Neuronal stem cell (in vitro differentiated cells): Measurements from ENCODE around the gene HSPG2.

Experiments used
- DNase-seq: peaks from one replicate; pipeline ENCODE4 v3.0.0-alpha.2; 2013; ENCODE audit warnings: low spot score
- H2AFZ ChIP-seq: one replicate; pipeline ENCODE4 v1.6.1; 2013; ENCODE audit warnings: mild to moderate bottlenecking, low read length, inconsistent platforms
- H2AK5ac ChIP-seq: 2 replicates; pipeline ENCODE4 v1.6.1; 2013; ENCODE audit warnings: low read depth, mild to moderate bottlenecking, inconsistent platforms, low read length, moderate library complexity, mixed read lengths
- H2BK120ac ChIP-seq: 2 replicates; pipeline ENCODE4 v1.6.1; 2013; ENCODE audit warnings: low read depth, mild to moderate bottlenecking, inconsistent platforms, low read length, moderate library complexity, mixed read lengths
- H2BK12ac ChIP-seq: one replicate; pipeline ENCODE4 v1.6.1; 2013; ENCODE audit warnings: low read length, inconsistent platforms
- H2BK15ac ChIP-seq: 2 replicates; pipeline ENCODE4 v1.6.1; 2013; ENCODE audit warnings: mild to moderate bottlenecking, low read length, inconsistent platforms, mixed read lengths
- H2BK5ac ChIP-seq: one replicate; pipeline ENCODE4 v1.6.1; 2013; ENCODE audit warnings: inconsistent platforms, mild to moderate bottlenecking, low read length, moderate library complexity
- H3K14ac ChIP-seq: one replicate; pipeline ENCODE4 v1.6.1; 2013; ENCODE audit warnings: low read length, inconsistent platforms
- H3K18ac ChIP-seq: 2 replicates; pipeline ENCODE4 v1.6.1; 2013; ENCODE audit warnings: low read length, inconsistent platforms
- H3K23ac ChIP-seq: 2 replicates; pipeline ENCODE4 v1.6.1; 2013; ENCODE audit warnings: low read depth, mild to moderate bottlenecking, mixed read lengths, low read length, inconsistent platforms; ENCODE audit not compliant: poor library complexity
- H3K27ac ChIP-seq: replicated peaks from 3 replicates; pipeline ENCODE4 v1.5.1; 2013; ENCODE audit warnings: low read length, inconsistent platforms
- H3K27me3 ChIP-seq, 3 experiments: 2 replicates each; pipeline ENCODE4 v1.6.1; 2013; ENCODE audit warnings: low read length in 3 of 3, mild to moderate bottlenecking in 2 of 3, inconsistent platforms in 1 of 3, low read depth in 1 of 3, mixed read lengths in 1 of 3, moderate library complexity in 1 of 3; ENCODE audit not compliant: control insufficient read depth in 3 of 3, insufficient read depth in 3 of 3
- H3K36me3 ChIP-seq, 2 donors: replicated peaks in 1 of 2; 2 replicates each; pipeline ENCODE4 v1.6.1; 2013; ENCODE audit warnings: low read length in 2 of 2; ENCODE audit not compliant: control insufficient read depth in 2 of 2, insufficient read depth in 2 of 2
- H3K4ac ChIP-seq: 2 replicates; pipeline ENCODE4 v1.6.1; 2013; ENCODE audit warnings: inconsistent platforms, mild to moderate bottlenecking, low read length, moderate library complexity
- H3K4me1 ChIP-seq, 2 donors: 1 replicate in 1 of 2; 2 replicates in 1 of 2; pipeline ENCODE4 v1.6.1; 2013; ENCODE audit warnings: low read length in 2 of 2, low read depth in 1 of 2; ENCODE audit not compliant: control insufficient read depth in 2 of 2, insufficient read depth in 1 of 2
- H3K4me2 ChIP-seq: one replicate; pipeline ENCODE4 v1.6.1; 2013; ENCODE audit warnings: mild to moderate bottlenecking, low read length, inconsistent platforms; ENCODE audit not compliant: insufficient read depth, poor library complexity, severe bottlenecking
- H3K4me3 ChIP-seq, 2 donors: 2 replicates each; pipeline ENCODE4 v1.5.1; 2013; ENCODE audit warnings: low read length in 2 of 2, mild to moderate bottlenecking in 2 of 2, inconsistent platforms in 1 of 2, moderate library complexity in 1 of 2
- H3K79me1 ChIP-seq: one replicate; pipeline ENCODE4 v1.6.1; 2013; ENCODE audit warnings: low read depth, mild to moderate bottlenecking, inconsistent platforms, low read length, moderate library complexity
- H3K9ac ChIP-seq: one replicate; pipeline ENCODE4 v1.6.1; 2013; ENCODE audit warnings: mild to moderate bottlenecking, low read depth, low read length, inconsistent platforms; ENCODE audit not compliant: poor library complexity
- H3K9me3 ChIP-seq, 2 donors: replicated peaks in 1 of 2; 2 replicates each; pipeline versions ENCODE3 to v1.6.1; 2013; ENCODE audit warnings: low read length in 2 of 2, mild to moderate bottlenecking in 2 of 2, inconsistent platforms in 1 of 2, low read depth in 1 of 2, mixed read lengths in 1 of 2, moderate library complexity in 1 of 2; ENCODE audit not compliant: control insufficient read depth in 2 of 2, insufficient read depth in 1 of 2
- H4K8ac ChIP-seq: one replicate; pipeline ENCODE4 v1.6.1; 2013; ENCODE audit warnings: low read depth, mild to moderate bottlenecking, inconsistent platforms, low read length, moderate library complexity
- H4K91ac ChIP-seq: one replicate; pipeline ENCODE4 v1.6.1; 2013; ENCODE audit warnings: low read length, low read depth, mild to moderate bottlenecking, inconsistent platforms; ENCODE audit not compliant: poor library complexity
- WGBS, 2 donors: extraction: QIAGEN DNeasy Blood & Tissue Kit; methylation state at CpG; one replicate each; pipeline ENCODE4 v1.1.7; 2013; ENCODE audit warnings: missing lambda C conversion rate in 2 of 2, mixed read lengths in 1 of 2; ENCODE audit not compliant: insufficient read length in 2 of 2, insufficient replicate concordance in 1 of 2; ENCODE audit errors: extremely low coverage in 2 of 2; 5-methylcytosine and 5-hydroxymethylcytosine counted together

HSPG2 gene

DNA sequence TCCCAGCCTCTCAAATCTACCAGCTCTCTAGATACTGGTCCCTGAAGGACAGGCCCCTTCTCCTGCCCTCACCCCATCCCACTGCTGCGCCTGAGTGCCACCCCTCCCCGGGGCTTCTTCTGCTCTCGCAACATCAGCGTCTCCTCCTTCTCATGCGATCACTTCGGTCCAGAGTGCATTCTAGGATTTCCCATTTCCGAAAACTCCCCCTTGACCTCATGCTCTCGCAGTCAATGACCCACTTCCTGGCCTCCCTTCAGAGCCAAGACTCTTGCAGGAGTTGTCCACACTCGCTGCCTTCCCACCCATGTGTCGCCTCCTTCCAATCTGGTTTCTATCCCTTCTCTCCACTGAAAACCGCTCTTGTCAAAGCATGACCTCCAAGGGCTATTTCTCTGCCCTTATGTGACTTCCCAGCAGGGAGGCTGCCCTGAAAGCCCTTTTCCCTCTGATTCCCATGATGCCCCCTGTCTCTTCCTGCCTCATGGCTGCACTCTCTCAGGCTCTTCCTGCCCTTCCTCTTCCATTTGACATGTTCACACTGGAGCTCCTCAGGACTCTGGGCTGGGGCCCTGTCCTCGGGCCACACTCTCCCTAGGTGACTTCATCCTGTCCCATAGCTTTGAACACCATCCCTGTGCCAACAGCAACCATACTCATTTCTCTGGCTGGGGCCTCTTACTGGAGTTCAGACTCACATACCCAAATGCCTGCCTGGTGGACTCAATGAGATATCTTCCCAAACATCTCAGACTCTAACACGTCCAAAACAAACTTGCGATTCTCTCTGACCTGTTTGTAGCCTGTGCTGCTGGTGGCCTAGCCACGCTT, 79.1 kb downstream of the HSPG2 start:
- Histone ChIP-seq H3K18ac (no peak overlapping the region), H3K4me1 (no peaks in the 10 kb centered on the region), H3K4me3 (no peak overlapping the region), H2AK5ac (no peak overlapping the region), H4K91ac (no peak overlapping the region), H3K23ac (no peak overlapping the region), H2BK12ac (no peak overlapping the region), H3K79me1 (peaks cover 4% of the 10 kb centered on the region), H2BK15ac (no peak overlapping the region), H3K4me2 (no peak overlapping the region), H2BK120ac (no peak overlapping the region), H3K9me3 (peaks cover 0 to 6% of the 10 kb centered on the region in 2 donors), H2AFZ (no peak overlapping the region), H3K27ac (no peak overlapping the region), H3K9ac (no peak overlapping the region), H2BK5ac (no peak overlapping the region), H3K27me3 (no peaks in the 10 kb centered on the region), H4K8ac (no peak overlapping the region), H3K4ac (no peak overlapping the region), H3K14ac (no peak overlapping the region), H3K36me3 (peaks cover 46 to 85% of the 10 kb centered on the region in 2 donors)
- WGBS, 2 donors: no CpG with 5 or more reads among the region's 15 CpGs
- no peak for DNase-seq

DNA sequence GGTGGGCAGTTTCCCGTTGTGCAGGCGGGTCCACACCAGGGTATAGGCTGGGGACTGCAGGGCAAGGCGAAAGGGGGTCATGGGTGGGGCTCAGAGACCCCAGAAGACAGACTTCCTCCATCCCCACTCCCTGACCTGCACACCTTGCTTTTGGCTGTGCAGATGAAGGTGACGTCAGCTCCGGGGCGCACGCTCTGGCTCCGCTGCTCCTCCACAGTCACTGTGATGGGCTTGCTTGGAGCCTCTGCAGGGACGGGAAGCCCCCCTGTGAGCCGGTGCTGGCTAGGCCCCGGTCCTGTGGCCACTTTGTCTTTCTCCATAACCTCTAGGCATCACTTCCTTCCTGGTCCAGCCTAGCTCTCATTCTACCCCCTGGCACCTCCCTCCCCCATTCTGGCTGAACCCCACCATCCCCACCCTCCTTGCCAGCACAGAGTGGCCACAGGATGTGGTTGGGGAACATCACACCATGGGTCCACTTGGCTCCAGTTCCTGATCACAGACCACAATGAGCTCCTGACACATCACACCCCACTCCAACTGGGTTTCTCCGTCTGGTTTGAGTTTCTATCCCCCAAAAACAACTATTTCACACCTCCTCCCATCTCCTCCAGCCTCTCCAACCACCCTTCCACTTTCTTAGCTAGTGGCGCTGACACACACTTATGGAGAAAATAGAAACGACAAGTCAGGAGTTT, 79.8 kb downstream of the HSPG2 start:
- H3K79me1 ChIP-seq: peaks cover 4% of the 10 kb centered on the region
- no peak overlapping the region for H2BK5ac ChIP-seq
- no peak for DNase-seq
- H3K14ac ChIP-seq: peak overlapping the region; percentile 56
- no peak overlapping the region for H2BK120ac ChIP-seq
- H3K27me3 ChIP-seq: no peaks in the 10 kb centered on the region
- H4K91ac ChIP-seq: no peak overlapping the region
- no peak overlapping the region for H3K4me2 ChIP-seq
- H3K9me3 ChIP-seq: peaks cover 0 to 6% of the 10 kb centered on the region in 2 donors
- no peak overlapping the region for H3K4ac ChIP-seq
- no peaks in the 10 kb centered on the region for H3K4me1 ChIP-seq
- no peak overlapping the region for H3K18ac ChIP-seq
- H3K36me3 ChIP-seq: peaks cover 48 to 91% of the 10 kb centered on the region in 2 donors
- no peak overlapping the region for H3K4me3 ChIP-seq
- H3K9ac ChIP-seq: no peak overlapping the region
- peak overlapping the region; percentile 89 for H3K23ac ChIP-seq
- no peak overlapping the region for H4K8ac ChIP-seq
- no peak overlapping the region for H2BK12ac ChIP-seq
- H3K27ac ChIP-seq: no peak overlapping the region
- no peak overlapping the region for H2AFZ ChIP-seq
- WGBS, 2 donors: no CpG with 5 or more reads among the region's 14 CpGs
- no peak overlapping the region for H2BK15ac ChIP-seq
- no peak overlapping the region for H2AK5ac ChIP-seq

DNA sequence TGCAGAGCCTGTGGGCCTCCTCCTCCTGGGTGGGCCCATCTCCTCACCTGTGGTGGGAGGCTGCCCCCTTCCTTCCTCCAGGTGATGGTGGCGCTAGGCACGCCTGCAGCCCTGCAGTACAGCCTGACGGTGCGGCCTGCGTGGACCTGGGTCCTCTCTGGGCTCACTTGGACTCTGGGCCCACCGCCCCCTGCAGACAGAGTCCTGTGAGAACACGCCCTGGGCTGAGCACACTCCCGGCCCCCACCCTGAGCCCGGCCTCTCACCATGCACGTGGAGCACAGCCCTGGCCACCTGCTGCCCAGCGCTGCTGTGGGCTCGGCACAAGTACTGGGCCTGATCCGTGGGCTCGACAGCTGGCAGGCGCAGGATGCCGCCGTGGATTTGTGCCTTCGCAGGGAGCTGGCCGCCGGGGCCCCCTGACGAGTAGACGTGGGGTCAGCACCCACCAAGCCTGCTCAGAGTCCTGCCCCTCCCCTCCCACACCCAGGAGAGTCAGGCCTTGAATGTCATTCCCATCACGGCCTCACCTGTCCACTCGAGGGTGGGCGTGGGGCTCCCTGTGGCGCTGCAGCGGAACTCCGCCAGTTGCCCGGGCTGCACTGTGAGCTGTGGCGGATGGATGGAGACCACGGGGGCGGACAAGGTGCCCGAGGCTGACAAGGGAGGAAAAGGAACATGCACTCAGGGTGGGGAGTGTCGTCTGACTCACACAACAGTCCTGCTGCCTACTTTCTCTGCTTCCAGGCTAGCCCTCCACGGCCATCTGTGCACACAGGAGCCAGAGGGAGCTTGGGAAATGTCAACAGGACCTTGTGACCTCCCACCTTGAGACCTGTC, 81.6 kb downstream of the HSPG2 start:
- Histone ChIP-seq H3K14ac (peak overlapping the region; percentile 56), H2BK5ac (no peak overlapping the region), H3K36me3 (peaks cover 45 to 86% of the 10 kb centered on the region in 2 donors), H3K4me3 (peak overlapping the region in 1 of 2 donors; percentile 30), H2BK120ac (no peak overlapping the region), H3K23ac (no peak overlapping the region), H4K8ac (no peak overlapping the region), H3K4me2 (no peak overlapping the region), H4K91ac (no peak overlapping the region), H3K27me3 (no peaks in the 10 kb centered on the region), H3K79me1 (peaks cover 4% of the 10 kb centered on the region), H2AFZ (no peak overlapping the region), H3K9me3 (peaks cover 0 to 2% of the 10 kb centered on the region in 2 donors), H3K18ac (no peak overlapping the region), H3K27ac (no peak overlapping the region), H2BK12ac (no peak overlapping the region), H3K4me1 (no peaks in the 10 kb centered on the region), H2BK15ac (no peak overlapping the region), H2AK5ac (no peak overlapping the region), H3K9ac (peak overlapping the region; percentile 21), H3K4ac (no peak overlapping the region)
- DNase-seq: no peak
- no CpG with 5 or more reads among the region's 35 CpGs for WGBS, 2 donors
